PC-9 (cell line): Measurements from ENCODE around the gene TOM1L1. TPM values are rescaled to one million over a fixed set of nuclear protein-coding genes. Genes with fewer than 3 reads are reported as not detected.

Source experiments
- BruUV-seq: library from RNA; stranded (reverse); fragments of 400-500 nt; replicated peaks from 2 replicates; lab custom pipeline; 2021; lab: Mats Ljungman, UMichigan
- CTCF ChIA-PET: fragments of 300-600 bp; sonication (Branson Sonifier 250); formaldehyde crosslinking; loops from one replicate; lab custom pipeline; 2022; ENCODE audit warnings: antibody characterized with exemption; lab: Charles Lee
- POLR2A ChIA-PET: fragments of 300-600 bp; sonication (Branson Sonifier 250); formaldehyde crosslinking; loops from one replicate; lab custom pipeline; 2022; ENCODE audit warnings: antibody characterized with exemption; ENCODE audit not compliant: unreplicated experiment; lab: Charles Lee
- DNase-seq, 2 experiments: peaks; one replicate each; pipeline versions ENCODE4 v3.0.0 to v3.0.0-alpha.2; 2015 to 2022; ENCODE audit warnings: mixed read lengths in 1 of 2
- H2AFZ ChIP-seq: fragments of 200-600 bp; sonication (generic); 2 replicates; pipeline ENCODE4 v1.8.1; 2017; ENCODE audit warnings: antibody characterized with exemption
- H3F3A ChIP-seq: fragments of 200-600 bp; sonication (generic); 2 replicates; pipeline ENCODE4 v1.8.1; 2017; ENCODE audit warnings: antibody characterized with exemption, mild to moderate bottlenecking, low read depth; ENCODE audit not compliant: insufficient read depth
- H3K27ac ChIP-seq: fragments of 200-600 bp; sonication (generic); 2 replicates; pipeline ENCODE4 v1.6.1; 2016; ENCODE audit warnings: mixed run types
- H3K27me3 ChIP-seq: fragments of 200-600 bp; sonication (generic); 2 replicates; pipeline ENCODE4 v1.6.1; 2016; ENCODE audit warnings: low read depth, mixed run types; ENCODE audit not compliant: insufficient read depth
- H3K36me3 ChIP-seq: fragments of 200-600 bp; sonication (generic); 2 replicates; pipeline ENCODE4 v1.6.1; 2016; ENCODE audit warnings: low read depth, mixed run types
- H3K4me1 ChIP-seq: fragments of 200-600 bp; sonication (generic); replicated peaks from 2 replicates; pipeline ENCODE4 v1.6.1; 2016; ENCODE audit warnings: mixed run types; ENCODE audit not compliant: insufficient read depth
- H3K4me2 ChIP-seq: fragments of 200-600 bp; sonication (generic); 2 replicates; pipeline ENCODE4 v1.6.1; 2017; ENCODE audit warnings: mixed run types
- H3K4me3 ChIP-seq: fragments of 200-600 bp; sonication (generic); 2 replicates; pipeline ENCODE4 v1.6.1; 2016; ENCODE audit warnings: mixed run types
- H3K79me2 ChIP-seq: fragments of 200-600 bp; sonication (generic); 2 replicates; pipeline ENCODE4 v1.6.1; 2017; ENCODE audit warnings: low read depth, mixed run types
- H3K9me2 ChIP-seq: fragments of 200-600 bp; sonication (generic); 2 replicates; pipeline ENCODE4 v1.8.1; 2017; ENCODE audit warnings: mild to moderate bottlenecking; ENCODE audit not compliant: insufficient read depth
- H3K9me3 ChIP-seq: fragments of 200-600 bp; sonication (generic); 2 replicates; pipeline ENCODE4 v1.8.1; 2016; ENCODE audit warnings: low read depth; ENCODE audit not compliant: insufficient read depth
- H4K20me1 ChIP-seq: fragments of 200-600 bp; sonication (generic); 2 replicates; pipeline ENCODE4 v1.8.1; 2017; ENCODE audit not compliant: insufficient read depth
- CTCF ChIP-seq: fragments of 200-600 bp; sonication (generic); conservative IDR thresholded peaks from 2 replicates; pipeline ENCODE4 v1.6.1; 2017; ENCODE audit warnings: mixed run types, antibody characterized with exemption, mild to moderate bottlenecking, moderate library complexity
- EZH2 ChIP-seq: fragments of 200-600 bp; sonication (generic); IDR thresholded peaks from 2 replicates; pipeline ENCODE4 v1.8.0; 2017; ENCODE audit warnings: antibody characterized with exemption, low read depth
- intact Hi-C: fragments of 100-400 bp; cut with micrococcal nuclease; formaldehyde crosslinking; loops from one replicate; pipeline ENCODE4 v1.10.0; 2022; ENCODE audit not compliant: unreplicated experiment
- total RNA-seq: library from RNA; stranded (reverse); gene quantifications from 2 replicates; pipeline ENCODE4 v1.2.3, GENCODE V29; 2021

The TOM1L1 gene
- total RNA-seq, 1 experiment from 2014 or later: 46.8 TPM

- H2AFZ ChIP-seq: no peak overlapping the region
- H3K27me3 ChIP-seq: no peaks in the 10 kb centered on the region
- no peaks in the 10 kb centered on the region for H3K79me2 ChIP-seq
- no peaks in the 10 kb centered on the region for H3F3A ChIP-seq
- H3K36me3 ChIP-seq: no peaks in the 10 kb centered on the region
- TF ChIP-seq CTCF (no peak), EZH2 (no peak)
- H3K27ac ChIP-seq: no peak overlapping the region
- no TSS peak for BruUV-seq
- no peak overlapping the region for H3K4me2 ChIP-seq
- ChIA-PET CTCF (no interaction called here), POLR2A (no interaction called here)
- intact Hi-C loops: no loop called here
- H3K9me3 ChIP-seq: no peaks in the 10 kb centered on the region
- H4K20me1 ChIP-seq: no peaks in the 10 kb centered on the region
- no peaks in the 10 kb centered on the region for H3K9me2 ChIP-seq
- H3K4me3 ChIP-seq: no peak overlapping the region
- DNase-seq: no peak
- H3K4me1 ChIP-seq: no peaks in the 10 kb centered on the region
Measured at GRCh38 chr17:54882950-54883349, 17.7 kb upstream of the TOM1L1 start.

- H3K4me1 ChIP-seq: no peaks in the 10 kb centered on the region
- TF ChIP-seq CTCF (no peak), EZH2 (no peak)
- intact Hi-C loops: no loop called here
- H4K20me1 ChIP-seq: no peaks in the 10 kb centered on the region
- no peaks in the 10 kb centered on the region for H3K36me3 ChIP-seq
- no peak overlapping the region for H3K27ac ChIP-seq
- CTCF ChIA-PET: no interaction called here
- POLR2A ChIA-PET: no interaction called here
- DNase-seq: no peak
- no peaks in the 10 kb centered on the region for H3K9me3 ChIP-seq
- no peaks in the 10 kb centered on the region for H3K9me2 ChIP-seq
- H3K4me2 ChIP-seq: no peak overlapping the region
- H2AFZ ChIP-seq: no peak overlapping the region
- no TSS peak for BruUV-seq
- no peak overlapping the region for H3K4me3 ChIP-seq
- no peaks in the 10 kb centered on the region for H3F3A ChIP-seq
- H3K79me2 ChIP-seq: no peaks in the 10 kb centered on the region
- no peaks in the 10 kb centered on the region for H3K27me3 ChIP-seq
Measured at GRCh38 chr17:54883939-54884338, 16.7 kb upstream of the TOM1L1 start.

GRCh38 chr17:54887787-54888186 is 12.9 kb upstream of the TOM1L1 start:
- H3K4me3 ChIP-seq: no peak overlapping the region
- H3K36me3 ChIP-seq: no peaks in the 10 kb centered on the region
- intact Hi-C loops: no loop called here
- no peak overlapping the region for H3K27ac ChIP-seq
- TF ChIP-seq CTCF (no peak), EZH2 (no peak)
- BruUV-seq: no TSS peak
- POLR2A ChIA-PET: no interaction called here
- no peak overlapping the region for H3K4me2 ChIP-seq
- H3K9me3 ChIP-seq: no peaks in the 10 kb centered on the region
- DNase-seq: no peak
- no peak overlapping the region for H2AFZ ChIP-seq
- H3F3A ChIP-seq: no peaks in the 10 kb centered on the region
- CTCF ChIA-PET: interaction anchor here (0.7 kb wide), 1 partner anchor 803 kb away, joined by 3 read pairs; no protein-coding TSS in a partner anchor
- no peaks in the 10 kb centered on the region for H3K9me2 ChIP-seq
- no peaks in the 10 kb centered on the region for H3K79me2 ChIP-seq
- H3K27me3 ChIP-seq: no peaks in the 10 kb centered on the region
- no peaks in the 10 kb centered on the region for H3K4me1 ChIP-seq
- H4K20me1 ChIP-seq: no peaks in the 10 kb centered on the region
